Small intestine (tissue), 7 donors: ENCODE results near the gene DNTT. TPM values are rescaled to one million over a fixed set of nuclear protein-coding genes. Genes with fewer than 3 reads are reported as not detected.

Experiments used
- DNase-seq, 2 donors: peaks; one replicate each; pipeline versions ENCODE4 v3.0.0 to v3.0.0-alpha.2; 2013
- FAIRE-seq: peaks from 2 replicates; lab custom pipeline; 2012; peaks lifted over from hg19 to GRCh38; lab: Jason Lieb, UNC
- H3K27ac ChIP-seq, 3 donors: one replicate each; pipeline ENCODE4 v1.5.1; 2013; ENCODE audit warnings: low read length in 2 of 3, mild to moderate bottlenecking in 2 of 3, control low read depth in 1 of 3, inconsistent platforms in 1 of 3, low read depth in 1 of 3, moderate library complexity in 1 of 3
- H3K27me3 ChIP-seq, 3 donors: one replicate each; pipeline ENCODE4 v1.6.1; 2013; ENCODE audit warnings: low read length in 3 of 3, inconsistent platforms in 1 of 3; ENCODE audit not compliant: control insufficient read depth in 3 of 3, insufficient read depth in 3 of 3
- H3K36me3 ChIP-seq, 3 donors: one replicate each; pipeline ENCODE4 v1.6.1; 2013; ENCODE audit warnings: low read length in 3 of 3, inconsistent platforms in 1 of 3, low read depth in 1 of 3, mild to moderate bottlenecking in 1 of 3, moderate library complexity in 1 of 3; ENCODE audit not compliant: control insufficient read depth in 3 of 3, insufficient read depth in 2 of 3
- H3K4me1 ChIP-seq, 3 donors: one replicate each; pipeline ENCODE4 v1.6.1; 2013; ENCODE audit warnings: low read length in 2 of 3, inconsistent platforms in 1 of 3, low read depth in 1 of 3, mild to moderate bottlenecking in 1 of 3, moderate library complexity in 1 of 3; ENCODE audit not compliant: control insufficient read depth in 3 of 3, insufficient read depth in 2 of 3
- H3K4me3 ChIP-seq, 3 donors: one replicate each; pipeline ENCODE4 v1.5.1; 2013; ENCODE audit warnings: low read length in 3 of 3, control low read depth in 1 of 3, inconsistent platforms in 1 of 3, low read depth in 1 of 3, mild to moderate bottlenecking in 1 of 3, moderate library complexity in 1 of 3
- H3K9me3 ChIP-seq, 2 donors: one replicate each; pipeline ENCODE4 v1.6.1; 2013; ENCODE audit warnings: low read depth in 1 of 2, low read length in 1 of 2; ENCODE audit not compliant: control insufficient read depth in 2 of 2, insufficient read depth in 1 of 2
- WGBS, 3 donors: extraction: QIAGEN DNeasy Blood & Tissue Kit; methylation state at CpG; one replicate each; pipeline ENCODE4 v1.1.7; 2013; 5-methylcytosine and 5-hydroxymethylcytosine counted together
- polyA plus RNA-seq, 4 donors: library from polyadenylated mRNA; stranded (reverse) in 3 of 4; unstranded in 1 of 4; fragments of 200-250 nt in 3 of 4; fragments of 120-200 nt in 1 of 4; gene quantifications; one replicate each; pipeline versions ENCODE4 v1.2.1 to v1.2.3, GENCODE V29; 2013
- donor health status: healthy with polysubstance abuse.
- donor health status: control.
- donor health status: control.
- donor health status: Bipolar disorder and iron deficiency.
- donor health status: healthy.

The DNTT gene
- polyA plus RNA-seq, 4 donors, result 0.16 TPM; not detected in 3

DNA sequence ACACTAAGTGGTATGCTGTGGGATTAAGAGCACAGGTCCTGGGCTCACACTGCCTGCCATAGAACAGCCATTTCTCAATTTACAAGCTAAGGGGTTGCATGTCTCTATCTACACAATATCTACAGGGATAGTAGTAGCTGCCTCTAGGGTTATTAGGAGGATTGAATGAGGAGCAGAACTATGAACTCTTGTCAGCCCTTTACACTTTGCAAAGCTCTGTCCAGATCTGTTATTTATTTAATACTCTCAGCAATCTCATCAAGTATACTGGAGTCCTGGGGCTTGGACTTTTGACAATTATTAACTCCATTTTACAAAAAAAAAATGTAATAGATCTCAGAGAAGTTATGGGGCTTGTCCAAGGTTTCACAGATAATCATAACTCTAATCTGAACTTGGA is 47.8 kb downstream of the DNTT start:
- H3K9me3 ChIP-seq, result peaks cover 0 to 3% of the 10 kb centered on the region in 2 donors
- no peak for FAIRE-seq
- H3K36me3 ChIP-seq, result no peaks in the 10 kb centered on the region
- H3K4me1 ChIP-seq, result peaks cover 0 to 28% (median 10%) of the 10 kb centered on the region in 3 donors
- peak in 1 of 2 donors; percentile 76 for DNase-seq
- H3K27ac ChIP-seq, result peak overlapping the region in 2 of 3 donors; percentile 16 to 82
- no peak overlapping the region for H3K4me3 ChIP-seq
- no peaks in the 10 kb centered on the region for H3K27me3 ChIP-seq

DNA sequence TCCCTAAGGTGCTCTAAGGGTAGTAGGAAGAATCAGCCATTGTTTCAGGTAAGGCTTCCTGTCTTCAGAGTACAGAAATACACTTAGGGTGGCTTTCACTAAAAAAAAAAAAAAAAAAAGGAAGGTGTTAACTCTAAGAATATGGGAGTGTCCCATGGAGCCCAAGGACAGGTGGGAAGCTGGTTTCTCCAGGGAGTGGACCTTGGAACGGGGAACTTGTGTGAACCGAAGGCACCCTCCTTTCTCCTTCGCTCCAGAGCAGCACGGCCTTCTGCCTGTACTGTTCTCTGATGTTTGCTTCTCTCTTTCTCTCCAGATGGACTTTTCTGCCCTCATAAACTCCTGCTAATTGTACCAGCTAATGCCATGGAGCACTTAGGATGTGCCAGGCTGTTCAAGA is 48.3 kb downstream of the DNTT start:
- H3K9me3 ChIP-seq, result peaks cover 0 to 3% of the 10 kb centered on the region in 2 donors
- no peaks in the 10 kb centered on the region for H3K36me3 ChIP-seq
- no peak overlapping the region for H3K4me3 ChIP-seq
- peaks cover 0 to 28% (median 10%) of the 10 kb centered on the region in 3 donors for H3K4me1 ChIP-seq
- DNase-seq, result peak; percentile 88 to 95
- no peak for FAIRE-seq
- H3K27me3 ChIP-seq, result no peaks in the 10 kb centered on the region
- peak overlapping the region; percentile 27 to 82 (median 52) for H3K27ac ChIP-seq
- 17 to 57% (median 36%) methylated on average over 4 of the region's 4 CpGs for WGBS, 3 donors

DNA sequence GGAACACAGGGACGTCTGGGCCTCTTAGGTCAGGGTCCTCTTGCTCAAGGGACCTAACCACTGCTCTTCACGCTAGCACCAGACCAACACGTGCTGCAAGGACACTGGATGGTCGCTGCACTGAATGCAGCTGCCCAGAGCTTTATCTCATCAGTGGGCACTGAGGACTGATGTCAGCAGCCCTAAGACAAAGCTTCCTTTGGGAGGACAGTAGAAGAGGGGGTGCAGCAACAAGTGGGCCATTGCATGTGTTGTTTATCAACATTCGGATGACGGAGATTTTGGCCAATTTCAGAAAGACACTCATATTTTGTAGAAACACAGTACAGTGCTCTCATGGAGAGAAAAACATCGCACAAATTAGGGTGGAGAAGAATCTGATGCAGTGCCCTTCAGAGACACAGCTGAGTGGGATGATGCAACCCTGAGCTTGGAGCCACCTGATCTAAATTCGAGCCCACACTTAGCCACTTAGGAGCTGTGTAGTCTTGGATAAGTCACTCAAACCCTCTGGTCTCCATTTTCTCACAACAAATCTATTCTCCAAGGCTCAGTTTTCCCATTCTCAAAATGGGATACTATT is 52.9 kb downstream of the DNTT start:
- no peaks in the 10 kb centered on the region for H3K27me3 ChIP-seq
- no peaks in the 10 kb centered on the region for H3K9me3 ChIP-seq
- FAIRE-seq, result no peak
- DNase-seq, result no peak
- 76 to 83% (median 82%) methylated on average over 8 of the region's 8 CpGs for WGBS, 3 donors
- H3K36me3 ChIP-seq, result no peaks in the 10 kb centered on the region
- no peak overlapping the region for H3K27ac ChIP-seq
- peaks cover 0 to 20% (median 8%) of the 10 kb centered on the region in 3 donors for H3K4me1 ChIP-seq
- H3K4me3 ChIP-seq, result no peak overlapping the region

DNA sequence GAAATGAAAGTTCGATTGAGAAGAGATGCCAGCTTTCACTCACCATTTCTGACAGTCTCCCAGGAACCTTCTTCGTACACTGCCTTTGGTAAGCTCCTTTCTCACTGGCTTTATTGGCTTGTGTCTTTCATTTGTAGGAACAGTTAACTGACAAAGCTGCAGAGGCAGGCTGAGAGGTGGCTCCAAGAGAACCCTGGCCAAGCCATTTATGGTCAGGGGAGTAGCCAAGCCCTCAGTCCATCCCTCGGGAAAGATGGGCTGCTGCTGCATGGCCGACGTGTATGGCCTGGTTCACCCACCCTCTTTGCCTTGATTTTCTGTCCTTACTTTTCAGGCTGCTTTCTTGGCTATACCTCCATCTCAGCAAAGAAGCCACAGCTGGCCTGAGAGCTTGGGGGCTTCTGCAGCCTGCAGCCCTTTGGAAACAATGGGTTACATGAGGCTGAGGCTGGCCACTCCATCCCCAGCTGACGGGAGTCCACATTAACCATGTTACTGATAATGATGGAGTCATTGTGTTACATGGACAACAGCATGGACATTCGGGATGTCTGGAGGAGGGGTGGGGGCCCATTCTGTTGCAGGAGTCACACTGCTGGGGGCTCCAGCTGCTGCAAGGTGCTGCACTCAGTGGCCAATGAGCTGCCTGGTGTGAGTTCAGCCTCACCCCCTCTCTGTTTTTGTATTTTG is 54.8 kb downstream of the DNTT start, which contains the start of gene OPALIN:
TSS of gene OPALIN (minus strand) at position 152 of the 690 bp plus-strand sequence. CDS start at position 46, 106 bp downstream.
- FAIRE-seq (no peak), DNase-seq (no peak)
- Histone ChIP-seq H3K4me1 (peaks cover 0 to 2% (median 0%) of the 10 kb centered on the region in 3 donors), H3K27ac (no peak within 1 kb of the TSS), H3K36me3 (no peaks in the 10 kb centered on the region), H3K4me3 (no peak within 1 kb of the TSS), H3K9me3 (peaks cover 0 to 5% of the 10 kb centered on the region in 2 donors), H3K27me3 (no peaks in the 10 kb centered on the region)
- WGBS, 3 donors, result 79 to 93% (median 84%) methylated on average over 7 of the region's 7 CpGs

DNA sequence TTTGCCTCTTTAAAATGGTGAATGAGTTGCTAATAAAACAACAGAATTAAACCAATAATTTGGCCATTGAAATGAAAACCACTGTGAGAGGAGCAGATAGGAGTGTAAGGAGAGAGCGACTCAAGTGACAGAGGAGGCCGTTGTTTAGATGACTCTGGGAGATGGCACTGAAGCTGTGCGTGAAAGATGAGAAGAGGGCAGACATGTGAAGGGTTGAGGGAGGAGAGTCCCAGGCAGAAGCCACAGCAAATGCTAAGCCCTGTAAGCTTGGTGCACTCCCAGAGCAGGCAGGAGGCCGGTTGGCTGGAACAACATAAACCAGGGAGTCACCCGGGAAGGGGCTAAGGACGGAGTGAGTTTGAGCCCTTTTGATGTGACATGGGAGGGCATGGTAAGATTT is 55.4 kb downstream of the DNTT start:
- WGBS, 3 donors, result 85 to 95% (median 86%) methylated on average over 6 of the region's 6 CpGs
- Histone ChIP-seq H3K4me1 (no peaks in the 10 kb centered on the region), H3K9me3 (peaks cover 0 to 5% of the 10 kb centered on the region in 2 donors), H3K36me3 (no peaks in the 10 kb centered on the region), H3K4me3 (no peak overlapping the region), H3K27me3 (no peaks in the 10 kb centered on the region), H3K27ac (no peak overlapping the region)
- no peak for FAIRE-seq
- no peak for DNase-seq

DNA sequence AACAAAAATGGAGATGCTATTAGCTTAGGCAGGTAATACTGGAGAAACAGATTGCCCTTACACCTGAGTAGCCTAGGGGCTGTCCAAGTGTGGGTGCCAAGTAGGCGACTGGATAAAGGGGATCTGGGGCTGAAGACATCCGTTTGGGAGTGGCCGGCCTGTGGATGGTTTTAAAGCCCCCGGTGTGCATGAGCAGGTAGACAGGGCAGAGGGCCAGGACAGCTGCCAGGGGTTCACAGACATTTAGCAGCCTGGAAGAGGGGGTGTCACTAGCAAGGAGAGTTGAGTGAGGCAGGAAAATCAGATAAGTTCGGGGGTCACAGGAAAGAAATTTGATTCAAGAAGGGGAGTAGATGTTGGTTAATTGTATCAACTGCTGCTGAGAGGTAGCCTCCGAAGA is 56.1 kb downstream of the DNTT start:
- Histone ChIP-seq H3K9me3 (peaks cover 0 to 5% of the 10 kb centered on the region in 2 donors), H3K4me3 (no peak overlapping the region), H3K27ac (no peak overlapping the region), H3K4me1 (no peaks in the 10 kb centered on the region), H3K36me3 (no peaks in the 10 kb centered on the region), H3K27me3 (no peaks in the 10 kb centered on the region)
- DNase-seq (no peak), FAIRE-seq (no peak)
- 90 to 97% (median 92%) methylated on average over 6 of the region's 6 CpGs for WGBS, 3 donors

DNA sequence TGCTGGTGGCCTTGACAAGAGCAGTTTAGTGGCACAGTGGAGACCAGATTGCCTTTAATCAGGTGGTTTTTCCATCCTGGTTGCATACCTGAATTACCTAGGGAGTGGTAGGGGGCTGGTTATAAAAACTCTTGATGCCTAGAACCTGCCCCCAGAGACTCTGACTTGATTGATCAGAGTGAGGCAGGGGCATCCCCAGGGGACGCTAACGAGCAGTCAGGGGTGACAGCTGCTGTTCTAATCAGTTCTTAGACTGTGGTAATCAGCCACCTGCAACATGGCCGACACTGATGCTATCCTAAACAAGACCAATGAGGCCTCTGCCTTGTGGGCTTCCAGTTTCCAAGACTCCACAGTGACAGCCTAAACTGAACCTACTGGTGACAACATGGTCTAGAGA is 56.5 kb downstream of the DNTT start:
- Histone ChIP-seq H3K36me3 (no peaks in the 10 kb centered on the region), H3K9me3 (peaks cover 0 to 5% of the 10 kb centered on the region in 2 donors), H3K27ac (no peak overlapping the region), H3K27me3 (no peaks in the 10 kb centered on the region), H3K4me1 (no peaks in the 10 kb centered on the region), H3K4me3 (no peak overlapping the region)
- FAIRE-seq (no peak), DNase-seq (no peak)
- WGBS, 3 donors, result 70 to 85% (median 80%) methylated on average over 3 of the region's 3 CpGs

DNA sequence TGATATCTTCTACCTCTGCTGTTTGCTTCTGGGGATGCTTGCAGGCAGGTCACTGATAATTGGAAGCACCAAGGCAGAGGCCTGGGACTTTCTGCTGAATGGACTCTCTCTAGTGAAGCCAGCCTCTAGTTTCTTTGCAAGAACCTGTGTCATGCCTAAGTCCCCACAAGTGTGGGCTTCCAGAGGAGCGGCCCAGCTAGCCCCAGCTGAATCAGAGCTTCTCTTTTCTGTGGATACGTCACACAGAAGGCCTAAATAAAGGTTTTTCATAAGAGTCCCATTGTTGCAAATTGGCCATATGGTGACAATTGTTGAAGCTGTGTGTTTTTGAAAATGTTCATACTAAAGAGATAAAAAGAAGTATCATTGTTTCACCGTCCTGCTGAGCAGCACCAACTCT is 61.3 kb downstream of the DNTT start:
- 83 to 96% (median 86%) methylated on average over 3 of the region's 3 CpGs for WGBS, 3 donors
- Histone ChIP-seq H3K27ac (no peak overlapping the region), H3K9me3 (peaks cover 0 to 5% of the 10 kb centered on the region in 2 donors), H3K4me3 (no peak overlapping the region), H3K36me3 (no peaks in the 10 kb centered on the region), H3K27me3 (no peaks in the 10 kb centered on the region), H3K4me1 (no peaks in the 10 kb centered on the region)
- FAIRE-seq (no peak), DNase-seq (no peak)
